Esophagus squamous epithelium (tissue), 4 donors: ENCODE results near the gene VWA8.

Source experiments
- POLR2A ChIP-seq, 4 donors: fragments of 450-650 bp; IDR thresholded peaks; one replicate each; pipeline ENCODE4 v1.6.1; 2017; ENCODE audit warnings: antibody characterized with exemption in 4 of 4, mild to moderate bottlenecking in 4 of 4, moderate library complexity in 3 of 4
- TF ChIP-seq, protein P1 (sequence below), 6 experiments: fragments of 450-650 bp in 4 of 6; fragments of 200-600 bp in 2 of 6; sonication (generic) in 2 of 6; IDR thresholded peaks; one replicate each; pipeline ENCODE4 v1.5.1; 2016 to 2019; ENCODE audit warnings: antibody characterized with exemption in 6 of 6, mild to moderate bottlenecking in 4 of 6, moderate library complexity in 4 of 6

DNA sequence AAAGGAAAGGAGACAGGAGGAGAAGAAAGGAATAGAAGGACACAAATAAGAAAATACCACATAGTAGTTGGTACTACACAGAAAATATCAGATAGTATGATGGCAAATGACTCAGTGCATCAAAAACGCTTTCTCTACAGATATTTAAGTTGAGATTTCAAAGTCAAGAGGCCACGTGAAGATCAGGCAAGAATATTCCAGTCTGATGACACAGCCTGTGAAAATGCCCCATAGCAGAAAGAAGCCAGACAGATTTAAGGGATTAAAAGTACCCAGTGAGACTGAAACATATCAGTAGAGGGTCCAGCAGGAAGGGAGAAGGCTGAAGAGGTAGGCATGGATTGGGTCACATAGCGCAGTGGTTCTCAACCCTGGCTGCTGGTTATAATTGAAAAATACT is 113.7 kb downstream of the VWA8 start:
- TF ChIP-seq, protein P1, sequence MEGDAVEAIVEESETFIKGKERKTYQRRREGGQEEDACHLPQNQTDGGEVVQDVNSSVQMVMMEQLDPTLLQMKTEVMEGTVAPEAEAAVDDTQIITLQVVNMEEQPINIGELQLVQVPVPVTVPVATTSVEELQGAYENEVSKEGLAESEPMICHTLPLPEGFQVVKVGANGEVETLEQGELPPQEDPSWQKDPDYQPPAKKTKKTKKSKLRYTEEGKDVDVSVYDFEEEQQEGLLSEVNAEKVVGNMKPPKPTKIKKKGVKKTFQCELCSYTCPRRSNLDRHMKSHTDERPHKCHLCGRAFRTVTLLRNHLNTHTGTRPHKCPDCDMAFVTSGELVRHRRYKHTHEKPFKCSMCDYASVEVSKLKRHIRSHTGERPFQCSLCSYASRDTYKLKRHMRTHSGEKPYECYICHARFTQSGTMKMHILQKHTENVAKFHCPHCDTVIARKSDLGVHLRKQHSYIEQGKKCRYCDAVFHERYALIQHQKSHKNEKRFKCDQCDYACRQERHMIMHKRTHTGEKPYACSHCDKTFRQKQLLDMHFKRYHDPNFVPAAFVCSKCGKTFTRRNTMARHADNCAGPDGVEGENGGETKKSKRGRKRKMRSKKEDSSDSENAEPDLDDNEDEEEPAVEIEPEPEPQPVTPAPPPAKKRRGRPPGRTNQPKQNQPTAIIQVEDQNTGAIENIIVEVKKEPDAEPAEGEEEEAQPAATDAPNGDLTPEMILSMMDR (IDR thresholded peaks at IDR 0.05), result no peak
- no peak for TF ChIP-seq POLR2A (IDR thresholded peaks at IDR 0.05)
